HL-60 (cell line): Measurements from ENCODE around the gene AMN.

Source experiments
- DNase-seq, 2 experiments: peaks; one replicate each; pipeline ENCODE4 v3.0.0-alpha.2; 2010 to 2020; ENCODE audit warnings: low read depth in 1 of 2, low spot score in 1 of 2
- H3K27ac ChIP-seq: fragments of 250-450 bp; sonication (Bioruptor Pico); replicated peaks from 2 replicates; pipeline ENCODE4 v1.5.1; 2020; ENCODE audit warnings: mild to moderate bottlenecking, moderate library complexity
- H3K27me3 ChIP-seq: fragments of 250-450 bp; sonication (Bioruptor Pico); 2 replicates; pipeline ENCODE4 v1.5.1; 2021; ENCODE audit warnings: mild to moderate bottlenecking, moderate library complexity; ENCODE audit not compliant: insufficient read depth, poor library complexity, severe bottlenecking
- H3K4me3 ChIP-seq: replicated peaks from 2 replicates; pipeline ENCODE4 v1.5.1; 2011; ENCODE audit warnings: mild to moderate bottlenecking, control low read depth, low read length; ENCODE audit not compliant: insufficient read depth
- CTCF ChIP-seq: IDR thresholded peaks from one replicate; pipeline ENCODE4 v1.5.1; 2011; ENCODE audit warnings: low read length, control low read depth, inconsistent platforms; ENCODE audit not compliant: insufficient read depth
- GABPA ChIP-seq: IDR thresholded peaks from 2 replicates; pipeline ENCODE4 v1.6.1; 2012; ENCODE audit warnings: low read depth
- POLR2AphosphoS5 ChIP-seq: IDR thresholded peaks from 2 replicates; pipeline ENCODE4 v1.6.1; 2012; ENCODE audit warnings: low read depth
- REST ChIP-seq: IDR thresholded peaks from 2 replicates; pipeline ENCODE4 v1.6.1; 2012; ENCODE audit warnings: low read depth; ENCODE audit not compliant: insufficient replicate concordance
- SPI1 ChIP-seq: IDR thresholded peaks from 2 replicates; pipeline ENCODE4 v1.6.1; 2012; ENCODE audit warnings: low read depth, mild to moderate bottlenecking, borderline replicate concordance

AMN gene

GRCh38 chr14:102917056-102917385 lies 5.4 kb upstream of the AMN start:
- TF ChIP-seq POLR2AphosphoS5 (no peak), CTCF (no peak), GABPA (no peak), REST (no peak), SPI1 (no peak)
- peaks cover under 1% of the 10 kb centered on the region for H3K27me3 ChIP-seq
- no peak overlapping the region for H3K27ac ChIP-seq
- DNase-seq: no peak
- no peak overlapping the region for H3K4me3 ChIP-seq

GRCh38 chr14:102917469-102918211 lies 4.8 kb upstream of the AMN start:
- peak in 1 of 2 experiments; percentile 25 for DNase-seq
- no peak overlapping the region for H3K4me3 ChIP-seq
- no peak for TF ChIP-seq GABPA
- no peak for TF ChIP-seq POLR2AphosphoS5
- TF ChIP-seq CTCF: peak; percentile 12
- peaks cover 6% of the 10 kb centered on the region for H3K27me3 ChIP-seq
- H3K27ac ChIP-seq: no peak overlapping the region

GRCh38 chr14:102918438-102918837 lies 4.0 kb upstream of the AMN start:
- Histone ChIP-seq H3K27me3 (peaks cover 14% of the 10 kb centered on the region), H3K4me3 (no peak overlapping the region), H3K27ac (no peak overlapping the region)
- DNase-seq: no peak
- TF ChIP-seq SPI1 (no peak), POLR2AphosphoS5 (no peak), CTCF (no peak), REST (no peak), GABPA (no peak)
